Natural killer cell (primary cell): ENCODE data around the gene YPEL1. TPM values are rescaled to one million over a fixed set of nuclear protein-coding genes. Genes with fewer than 3 reads are reported as not detected.

Source experiments
- ATAC-seq, 3 donors: fragments of 150-1000 bp in 2 of 3; fragments of 200-7000 bp in 1 of 3; cut with Tn5 transposase; 1 replicate in 1 of 3; 2 replicates in 2 of 3; pipeline ENCODE4 v1.10.0; 2021; ENCODE audit warnings: mild to moderate bottlenecking in 2 of 3, moderate library complexity in 2 of 3
- DNase-seq, 2 donors: peaks; one replicate each; pipeline versions ENCODE4 v3.0.0 to v3.0.0-alpha.2; 2013 to 2021; ENCODE audit warnings: mixed read lengths in 1 of 2
- H3K27ac ChIP-seq: one replicate; pipeline ENCODE4 v1.5.1; 2013; ENCODE audit warnings: mild to moderate bottlenecking, low read length
- H3K27me3 ChIP-seq: one replicate; pipeline ENCODE4 v1.6.1; 2013; ENCODE audit warnings: low read length; ENCODE audit not compliant: control insufficient read depth, insufficient read depth
- H3K36me3 ChIP-seq: one replicate; pipeline ENCODE4 v1.6.1; 2013; ENCODE audit warnings: low read length; ENCODE audit not compliant: control insufficient read depth, insufficient read depth
- H3K4me1 ChIP-seq: one replicate; pipeline ENCODE4 v1.6.1; 2013; ENCODE audit warnings: low read length; ENCODE audit not compliant: control insufficient read depth, insufficient read depth
- H3K4me3 ChIP-seq: one replicate; pipeline ENCODE4 v1.5.1; 2013; ENCODE audit warnings: low read length
- H3K9me3 ChIP-seq: one replicate; pipeline ENCODE4 v1.6.1; 2013; ENCODE audit warnings: low read length; ENCODE audit not compliant: control insufficient read depth, insufficient read depth
- H3K27ac Mint-ChIP-seq, 2 donors: one replicate each; pipeline ENCODE4 v1.8.0; 2022; ENCODE audit warnings: mild to moderate bottlenecking in 2 of 2, mixed read lengths in 2 of 2, moderate library complexity in 1 of 2
- H3K27me3 Mint-ChIP-seq, 2 donors: one replicate each; pipeline ENCODE4 v1.8.0; 2022; ENCODE audit warnings: low read depth in 2 of 2, mixed read lengths in 2 of 2
- H3K36me3 Mint-ChIP-seq: one replicate; pipeline ENCODE4 v1.8.0; 2022; ENCODE audit warnings: mixed read lengths
- H3K4me1 Mint-ChIP-seq, 2 donors: one replicate each; pipeline ENCODE4 v1.8.0; 2022; ENCODE audit warnings: mixed read lengths in 2 of 2
- H3K4me3 Mint-ChIP-seq: one replicate; pipeline ENCODE4 v1.8.0; 2022; ENCODE audit warnings: mild to moderate bottlenecking, moderate library complexity, mixed read lengths
- H3K9me3 Mint-ChIP-seq, 2 donors: one replicate each; pipeline ENCODE4 v1.8.0; 2022; ENCODE audit warnings: mixed read lengths in 2 of 2
- WGBS: methylation state at CpG from one replicate; pipeline ENCODE4 v1.1.7; 2013; ENCODE audit warnings: missing lambda C conversion rate; ENCODE audit not compliant: insufficient coverage; 5-methylcytosine and 5-hydroxymethylcytosine counted together
- intact Hi-C: fragments of 100-400 bp; cut with micrococcal nuclease; formaldehyde crosslinking; loops from one replicate; pipeline ENCODE4 v1.14.2; 2022
- total RNA-seq, 4 donors: library from RNA; stranded (reverse); fragments of 120-200 nt in 1 of 4; gene quantifications; one replicate each; pipeline versions ENCODE4 v1.2.3 to v1.2.4, GENCODE V29; 2013 to 2022
- TF ChIP-seq, protein P1 (sequence below): fragments of 200-600 bp; IDR thresholded peaks from one replicate; pipeline ENCODE4 v1.8.0; 2022; ENCODE audit warnings: antibody characterized with exemption

Gene YPEL1
- total RNA-seq, 3 donors from 2014 or later (not counting 1 experiment from before 2014, with no cell fraction given) = 59.9 to 86.3 (median 68.8) TPM

DNA sequence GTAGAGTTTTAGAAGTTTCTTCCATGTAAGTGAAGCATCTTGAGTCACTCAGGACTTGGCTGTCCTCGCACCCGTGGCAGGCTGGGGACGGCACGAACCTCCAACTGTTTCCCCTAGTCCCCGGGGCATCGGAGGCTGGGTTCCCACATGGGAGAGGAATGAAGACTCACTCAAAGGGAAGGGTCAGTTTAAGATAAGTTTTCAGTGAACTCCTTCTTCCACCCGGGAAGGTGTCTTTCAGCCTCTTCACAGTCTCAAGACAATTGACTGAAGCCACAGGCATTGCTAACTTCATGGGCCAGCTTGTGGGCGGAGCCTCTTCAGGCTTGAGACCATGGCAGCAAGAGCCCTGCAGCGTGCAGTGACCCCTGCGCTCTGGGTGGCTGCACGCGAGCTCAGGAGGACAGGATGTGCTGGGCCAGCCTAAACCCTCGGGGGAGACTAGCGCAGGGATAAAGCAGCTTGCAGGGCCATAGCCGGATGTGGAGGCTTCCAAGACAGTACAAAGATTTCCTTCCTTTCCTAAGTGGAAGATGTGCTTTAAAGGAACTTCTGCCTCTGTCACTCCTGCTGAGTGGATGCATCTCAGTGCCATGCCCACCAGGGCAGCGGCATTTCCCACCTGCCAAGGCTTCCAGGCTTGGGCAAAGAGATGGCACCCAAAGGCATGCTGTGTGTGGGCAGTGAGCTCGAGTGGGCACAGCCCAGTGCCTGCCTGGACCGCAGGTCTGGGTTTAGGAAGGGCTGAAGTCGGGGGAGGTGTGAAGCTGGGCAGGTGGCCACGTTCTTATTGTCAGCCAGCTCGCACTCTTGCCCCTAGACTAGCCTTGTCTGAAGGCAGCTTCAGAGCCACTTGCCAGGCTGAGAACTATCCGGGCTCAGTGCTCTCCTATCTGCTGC lies 36.9 kb downstream of the YPEL1 start:
- Histone ChIP-seq H3K4me1 (no peaks in the 10 kb centered on the region), H3K27ac (no peak overlapping the region), H3K27me3 (no peaks in the 10 kb centered on the region), H3K4me3 (no peak overlapping the region), H3K36me3 (peaks cover 93% of the 10 kb centered on the region), H3K9me3 (no peaks in the 10 kb centered on the region)
- no peaks in the 10 kb centered on the region for H3K27me3 Mint-ChIP-seq
- no peaks in the 10 kb centered on the region for H3K36me3 Mint-ChIP-seq
- DNase-seq (no peak), ATAC-seq (no peak)
- peaks cover 6 to 24% of the 10 kb centered on the region in 2 donors for H3K4me1 Mint-ChIP-seq
- 95% methylated on average over 22 of the region's 22 CpGs for WGBS
- TF ChIP-seq, protein P1, sequence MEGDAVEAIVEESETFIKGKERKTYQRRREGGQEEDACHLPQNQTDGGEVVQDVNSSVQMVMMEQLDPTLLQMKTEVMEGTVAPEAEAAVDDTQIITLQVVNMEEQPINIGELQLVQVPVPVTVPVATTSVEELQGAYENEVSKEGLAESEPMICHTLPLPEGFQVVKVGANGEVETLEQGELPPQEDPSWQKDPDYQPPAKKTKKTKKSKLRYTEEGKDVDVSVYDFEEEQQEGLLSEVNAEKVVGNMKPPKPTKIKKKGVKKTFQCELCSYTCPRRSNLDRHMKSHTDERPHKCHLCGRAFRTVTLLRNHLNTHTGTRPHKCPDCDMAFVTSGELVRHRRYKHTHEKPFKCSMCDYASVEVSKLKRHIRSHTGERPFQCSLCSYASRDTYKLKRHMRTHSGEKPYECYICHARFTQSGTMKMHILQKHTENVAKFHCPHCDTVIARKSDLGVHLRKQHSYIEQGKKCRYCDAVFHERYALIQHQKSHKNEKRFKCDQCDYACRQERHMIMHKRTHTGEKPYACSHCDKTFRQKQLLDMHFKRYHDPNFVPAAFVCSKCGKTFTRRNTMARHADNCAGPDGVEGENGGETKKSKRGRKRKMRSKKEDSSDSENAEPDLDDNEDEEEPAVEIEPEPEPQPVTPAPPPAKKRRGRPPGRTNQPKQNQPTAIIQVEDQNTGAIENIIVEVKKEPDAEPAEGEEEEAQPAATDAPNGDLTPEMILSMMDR = no peak
- intact Hi-C loops = no loop called here
- H3K4me3 Mint-ChIP-seq = no peak overlapping the region
- H3K9me3 Mint-ChIP-seq = no peaks in the 10 kb centered on the region
- H3K27ac Mint-ChIP-seq = peak overlapping the region in 1 of 2 donors; percentile 57

DNA sequence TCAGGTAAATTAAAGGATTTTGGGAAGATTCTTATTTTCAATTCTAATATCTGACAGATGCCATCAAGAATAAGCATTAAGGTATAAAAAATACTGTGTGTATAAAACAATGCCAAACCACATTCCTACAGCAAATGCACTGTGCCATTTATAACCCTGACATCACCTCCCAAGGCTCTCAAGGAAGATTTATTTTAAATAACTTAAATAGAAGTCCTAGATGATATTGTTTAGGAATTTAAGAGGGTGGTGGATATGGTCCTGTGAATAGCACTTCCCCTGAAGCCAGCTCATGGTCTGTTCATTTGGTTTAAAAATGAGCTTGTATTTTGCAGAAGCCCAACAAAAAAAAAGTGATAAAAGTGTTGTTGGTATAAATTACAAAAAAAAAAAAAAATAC lies 37.7 kb downstream of the YPEL1 start:
- Histone ChIP-seq H3K27ac (no peak overlapping the region), H3K4me1 (no peaks in the 10 kb centered on the region), H3K27me3 (no peaks in the 10 kb centered on the region), H3K4me3 (no peak overlapping the region), H3K36me3 (peaks cover 91% of the 10 kb centered on the region), H3K9me3 (no peaks in the 10 kb centered on the region)
- Mint-ChIP-seq H3K27ac (peak overlapping the region in 1 of 2 donors; percentile 57), H3K9me3 (no peaks in the 10 kb centered on the region), H3K36me3 (no peaks in the 10 kb centered on the region), H3K4me1 (peaks cover 6 to 28% of the 10 kb centered on the region in 2 donors), H3K4me3 (no peak overlapping the region), H3K27me3 (no peaks in the 10 kb centered on the region)
- DNase-seq = no peak
- no peak for ATAC-seq
- intact Hi-C loops = no loop called here
- TF ChIP-seq, protein P1 = no peak

DNA sequence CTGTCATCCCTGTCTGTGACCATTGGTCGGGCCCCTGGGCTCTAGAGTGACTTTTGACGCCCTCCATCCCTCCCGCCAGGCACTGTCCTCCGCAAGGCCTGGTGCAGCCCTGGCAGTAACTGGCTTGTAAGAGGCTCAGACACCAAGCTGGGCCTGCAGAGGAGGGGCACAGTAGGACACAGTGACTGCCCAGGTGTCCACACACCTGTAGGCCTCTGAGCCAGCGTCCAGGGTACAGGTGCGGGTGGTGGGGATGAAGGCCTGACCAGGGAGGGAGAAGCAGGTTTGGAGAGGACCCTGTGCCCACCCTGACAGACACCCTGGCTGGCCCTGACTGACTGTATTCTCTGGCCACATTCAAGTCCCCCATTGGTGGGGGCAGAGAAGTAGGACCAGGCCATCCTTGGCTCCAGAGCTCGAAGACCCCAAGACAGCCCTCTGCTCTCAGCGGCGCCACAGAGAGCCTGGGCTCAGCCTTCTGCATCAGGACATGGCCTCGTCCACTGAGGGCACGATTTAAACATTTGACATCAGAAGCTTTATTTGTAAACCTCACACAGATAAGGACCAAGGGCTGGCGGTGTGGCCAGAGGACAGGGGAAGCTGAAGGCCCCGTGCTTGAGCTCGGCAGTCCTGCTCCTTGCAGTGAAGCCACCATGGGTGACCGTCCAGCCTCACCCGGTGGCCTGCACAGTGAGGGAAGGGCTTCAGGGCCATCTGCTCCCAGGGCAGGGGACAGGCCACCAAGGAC lies 38.4 kb downstream of the YPEL1 start:
- Mint-ChIP-seq H3K36me3 (no peaks in the 10 kb centered on the region), H3K4me1 (peaks cover 2 to 22% of the 10 kb centered on the region in 2 donors), H3K27ac (peak overlapping the region; percentile 57 to 80), H3K9me3 (no peaks in the 10 kb centered on the region), H3K4me3 (no peak overlapping the region), H3K27me3 (no peaks in the 10 kb centered on the region)
- H3K4me3 ChIP-seq = no peak overlapping the region
- peaks cover 84% of the 10 kb centered on the region for H3K36me3 ChIP-seq
- TF ChIP-seq, protein P1 = no peak
- H3K27me3 ChIP-seq = no peaks in the 10 kb centered on the region
- no peak for DNase-seq
- intact Hi-C loops = no loop called here
- H3K27ac ChIP-seq = no peak overlapping the region
- no peak for ATAC-seq
- 97% methylated on average over 16 of the region's 16 CpGs for WGBS
- H3K9me3 ChIP-seq = no peaks in the 10 kb centered on the region
- no peaks in the 10 kb centered on the region for H3K4me1 ChIP-seq
